ENCODE results near the gene LGMN. TPM values are rescaled to one million over a fixed set of nuclear protein-coding genes. Genes with fewer than 3 reads are reported as not detected.

LGMN gene
- total RNA-seq, 2 experiments from 2014 or later: 22.1 to 27.7 TPM

DNA sequence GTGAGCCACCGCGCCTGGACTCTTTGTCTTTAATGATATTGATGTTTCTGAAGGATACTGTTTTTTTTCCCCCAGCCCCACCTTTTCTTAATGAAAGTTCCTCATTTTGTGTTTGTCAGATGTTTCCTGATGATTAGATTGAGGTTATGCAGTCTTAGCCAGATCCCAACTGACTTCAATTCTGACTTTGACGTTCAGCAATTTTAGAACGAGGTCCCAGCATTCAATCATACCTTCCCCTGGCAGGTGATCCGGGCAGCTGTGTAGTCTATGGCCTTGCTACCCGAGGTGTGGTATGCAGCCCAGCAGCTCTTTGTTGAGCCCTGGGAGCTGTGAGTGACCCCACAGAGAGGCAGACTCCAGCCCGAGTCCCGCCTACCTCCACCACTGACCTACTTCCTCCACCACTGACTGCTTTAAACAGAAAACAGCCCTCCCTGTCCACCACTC is 82.7 kb downstream of the LGMN start:
- DNase-seq (ENCODE audit: low spot score): no peak
- Histone ChIP-seq H2AFZ (ENCODE audit: low read length) (no peak overlapping the region), H3K27ac (ENCODE audit: low read depth, low read length, poor library complexity, severe bottlenecking) (no peak overlapping the region), H3K79me2 (ENCODE audit: insufficient read depth, low read depth, low read length) (no peaks in the 10 kb centered on the region), H3K36me3 (ENCODE audit: insufficient read depth, low read length) (no peaks in the 10 kb centered on the region), H3K4me3 (ENCODE audit: low read depth, low read length, poor library complexity, severe bottlenecking) (no peak overlapping the region), H3K4me1 (ENCODE audit: insufficient read depth, low read length, poor library complexity, severe bottlenecking) (peaks cover 5% of the 10 kb centered on the region), H4K20me1 (ENCODE audit: insufficient read depth, low read length) (no peaks in the 10 kb centered on the region), H3K9me3 (ENCODE audit: low read length) (no peaks in the 10 kb centered on the region), H3K4me2 (ENCODE audit: low read length) (no peak overlapping the region), H3K9me2 (ENCODE audit: insufficient read depth, low read length) (no peaks in the 10 kb centered on the region)
- TF ChIP-seq, protein P1, sequence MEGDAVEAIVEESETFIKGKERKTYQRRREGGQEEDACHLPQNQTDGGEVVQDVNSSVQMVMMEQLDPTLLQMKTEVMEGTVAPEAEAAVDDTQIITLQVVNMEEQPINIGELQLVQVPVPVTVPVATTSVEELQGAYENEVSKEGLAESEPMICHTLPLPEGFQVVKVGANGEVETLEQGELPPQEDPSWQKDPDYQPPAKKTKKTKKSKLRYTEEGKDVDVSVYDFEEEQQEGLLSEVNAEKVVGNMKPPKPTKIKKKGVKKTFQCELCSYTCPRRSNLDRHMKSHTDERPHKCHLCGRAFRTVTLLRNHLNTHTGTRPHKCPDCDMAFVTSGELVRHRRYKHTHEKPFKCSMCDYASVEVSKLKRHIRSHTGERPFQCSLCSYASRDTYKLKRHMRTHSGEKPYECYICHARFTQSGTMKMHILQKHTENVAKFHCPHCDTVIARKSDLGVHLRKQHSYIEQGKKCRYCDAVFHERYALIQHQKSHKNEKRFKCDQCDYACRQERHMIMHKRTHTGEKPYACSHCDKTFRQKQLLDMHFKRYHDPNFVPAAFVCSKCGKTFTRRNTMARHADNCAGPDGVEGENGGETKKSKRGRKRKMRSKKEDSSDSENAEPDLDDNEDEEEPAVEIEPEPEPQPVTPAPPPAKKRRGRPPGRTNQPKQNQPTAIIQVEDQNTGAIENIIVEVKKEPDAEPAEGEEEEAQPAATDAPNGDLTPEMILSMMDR (conservative IDR thresholded peaks at IDR 0.05; ENCODE audit: low read length): no peak
- BruUV-seq (replicated peaks): no TSS peak
- intact Hi-C loops (cut with micrococcal nuclease; ENCODE audit: unreplicated experiment): no loop called here
- ChIA-PET POLR2A (no interaction called here), CTCF (ENCODE audit: unreplicated experiment) (no interaction called here)

DNA sequence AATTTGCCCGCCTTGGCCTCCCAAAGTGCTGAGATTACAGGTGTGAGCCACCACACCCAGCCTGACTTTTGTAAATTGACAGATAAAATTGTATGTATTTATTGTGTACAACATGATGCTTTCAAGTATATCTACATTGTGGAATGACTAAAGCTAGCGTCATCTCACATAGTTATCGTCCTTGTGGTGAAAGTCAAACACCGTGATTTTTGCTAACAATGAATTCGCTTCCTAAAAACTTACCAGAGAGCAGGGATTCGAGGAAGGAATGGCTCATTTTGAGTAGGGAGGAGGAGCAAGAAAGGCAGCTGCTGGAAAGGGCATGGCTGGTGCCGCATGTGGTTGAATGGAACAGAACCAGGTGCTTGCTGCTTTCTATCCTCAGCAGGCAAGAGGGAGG is 85.4 kb downstream of the LGMN start:
- BruUV-seq (replicated peaks): no TSS peak
- Histone ChIP-seq H2AFZ (ENCODE audit: low read length) (no peak overlapping the region), H3K4me3 (ENCODE audit: low read depth, low read length, poor library complexity, severe bottlenecking) (no peak overlapping the region), H3K4me2 (ENCODE audit: low read length) (no peak overlapping the region), H3K36me3 (ENCODE audit: insufficient read depth, low read length) (no peaks in the 10 kb centered on the region), H3K79me2 (ENCODE audit: insufficient read depth, low read depth, low read length) (no peaks in the 10 kb centered on the region), H3K27ac (ENCODE audit: low read depth, low read length, poor library complexity, severe bottlenecking) (no peak overlapping the region), H3K9me2 (ENCODE audit: insufficient read depth, low read length) (no peaks in the 10 kb centered on the region), H4K20me1 (ENCODE audit: insufficient read depth, low read length) (no peaks in the 10 kb centered on the region), H3K4me1 (ENCODE audit: insufficient read depth, low read length, poor library complexity, severe bottlenecking) (peaks cover 5% of the 10 kb centered on the region), H3K9me3 (ENCODE audit: low read length) (no peaks in the 10 kb centered on the region)
- ChIA-PET POLR2A (interaction anchor here (0.6 kb wide), 1 partner anchor 29 kb away, joined by 3 read pairs; no protein-coding TSS in a partner anchor), CTCF (ENCODE audit: unreplicated experiment) (no interaction called here)
- no peak for DNase-seq (ENCODE audit: low spot score)
- TF ChIP-seq, protein P1 (conservative IDR thresholded peaks at IDR 0.05; ENCODE audit: low read length): no peak
- no peak for TF ChIP-seq EZH2phosphoT487 (IDR thresholded peaks at IDR 0.05; ENCODE audit: borderline replicate concordance, low read depth, low read length)
- intact Hi-C loops (cut with micrococcal nuclease; ENCODE audit: unreplicated experiment): no loop called here

DNA sequence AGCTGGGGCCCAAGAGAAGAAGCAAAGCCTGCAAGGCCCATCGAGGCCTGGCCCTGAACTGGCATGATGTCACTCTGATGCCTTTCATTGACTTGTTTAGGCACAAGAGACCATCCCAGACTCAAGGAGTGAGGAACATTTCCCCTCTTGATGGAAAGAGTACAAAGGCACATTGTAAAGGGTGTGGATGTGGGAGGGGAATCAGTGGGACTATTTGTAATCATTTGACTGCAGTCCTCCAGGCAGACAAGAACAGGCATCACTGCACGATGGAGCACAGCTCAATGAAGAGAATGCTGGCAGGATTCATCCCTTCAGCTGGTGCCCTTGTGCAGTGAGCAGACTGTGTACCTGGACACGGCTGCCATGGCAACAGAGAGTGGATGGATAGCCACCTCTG is 87.9 kb downstream of the LGMN start:
- H3K36me3 ChIP-seq (ENCODE audit: insufficient read depth, low read length): no peaks in the 10 kb centered on the region
- H3K9me2 ChIP-seq (ENCODE audit: insufficient read depth, low read length): no peaks in the 10 kb centered on the region
- POLR2A ChIA-PET: no interaction called here
- TF ChIP-seq, protein P1 (conservative IDR thresholded peaks at IDR 0.05; ENCODE audit: low read length): no peak
- no peak for TF ChIP-seq EZH2phosphoT487 (IDR thresholded peaks at IDR 0.05; ENCODE audit: borderline replicate concordance, low read depth, low read length)
- no peaks in the 10 kb centered on the region for H3K79me2 ChIP-seq (ENCODE audit: insufficient read depth, low read depth, low read length)
- no TSS peak for BruUV-seq (replicated peaks)
- CTCF ChIA-PET (ENCODE audit: unreplicated experiment): no interaction called here
- no peak overlapping the region for H3K27ac ChIP-seq (ENCODE audit: low read depth, low read length, poor library complexity, severe bottlenecking)
- DNase-seq (ENCODE audit: low spot score): no peak
- intact Hi-C loops (cut with micrococcal nuclease; ENCODE audit: unreplicated experiment): no loop called here
- H3K9me3 ChIP-seq (ENCODE audit: low read length): no peaks in the 10 kb centered on the region
- no peak overlapping the region for H3K4me2 ChIP-seq (ENCODE audit: low read length)
- peaks cover 5% of the 10 kb centered on the region for H3K4me1 ChIP-seq (ENCODE audit: insufficient read depth, low read length, poor library complexity, severe bottlenecking)
- H3K4me3 ChIP-seq (ENCODE audit: low read depth, low read length, poor library complexity, severe bottlenecking): no peak overlapping the region
- H2AFZ ChIP-seq (ENCODE audit: low read length): no peak overlapping the region
- no peaks in the 10 kb centered on the region for H4K20me1 ChIP-seq (ENCODE audit: insufficient read depth, low read length)
